GM06990 (cell line): ENCODE results near the gene UTRN.

ENCODE experiments used
- DNase-seq: peaks from one replicate; pipeline ENCODE4 v3.0.0-alpha.2; 2011; ENCODE audit not compliant: insufficient read length; ENCODE audit errors: extremely low read depth
- H3K27me3 ChIP-seq: replicated peaks from 2 replicates; pipeline ENCODE4 v1.6.0; 2011; ENCODE audit warnings: low read length; ENCODE audit not compliant: control insufficient read depth, insufficient read depth
- H3K36me3 ChIP-seq: 2 replicates; pipeline ENCODE4 v1.5.1; 2011; ENCODE audit warnings: low read length; ENCODE audit not compliant: control insufficient read depth, insufficient read depth
- H3K4me3 ChIP-seq: replicated peaks from 2 replicates; pipeline ENCODE4 v1.5.1; 2011; ENCODE audit warnings: low read depth, mild to moderate bottlenecking, control low read depth, low read length
- TF ChIP-seq, protein P1 (sequence below): IDR thresholded peaks from 2 replicates; pipeline ENCODE4 v1.5.1; 2011; ENCODE audit warnings: low read length, control low read depth, mild to moderate bottlenecking, inconsistent platforms; ENCODE audit not compliant: insufficient read depth, poor library complexity, severe bottlenecking

The UTRN gene

DNA sequence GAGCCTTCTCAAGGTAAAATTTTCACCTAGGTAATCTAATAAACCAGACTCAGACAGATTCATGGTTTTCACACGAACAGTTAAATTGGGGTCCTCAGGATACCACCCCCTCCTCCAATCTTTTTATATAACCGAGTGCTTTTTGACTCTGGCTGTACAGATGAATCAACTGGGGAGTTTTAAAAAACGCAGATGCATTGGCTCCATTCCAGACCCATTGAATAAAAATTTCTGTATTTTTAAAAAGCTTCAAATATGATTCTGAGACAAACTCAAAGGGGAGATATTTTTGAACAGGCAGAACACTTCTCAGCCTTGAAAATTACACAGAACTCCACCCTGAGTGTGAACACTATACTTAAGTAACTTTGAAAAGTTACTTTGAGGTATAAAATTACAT, 7.2 kb downstream of the UTRN start:
- TF ChIP-seq, protein P1, sequence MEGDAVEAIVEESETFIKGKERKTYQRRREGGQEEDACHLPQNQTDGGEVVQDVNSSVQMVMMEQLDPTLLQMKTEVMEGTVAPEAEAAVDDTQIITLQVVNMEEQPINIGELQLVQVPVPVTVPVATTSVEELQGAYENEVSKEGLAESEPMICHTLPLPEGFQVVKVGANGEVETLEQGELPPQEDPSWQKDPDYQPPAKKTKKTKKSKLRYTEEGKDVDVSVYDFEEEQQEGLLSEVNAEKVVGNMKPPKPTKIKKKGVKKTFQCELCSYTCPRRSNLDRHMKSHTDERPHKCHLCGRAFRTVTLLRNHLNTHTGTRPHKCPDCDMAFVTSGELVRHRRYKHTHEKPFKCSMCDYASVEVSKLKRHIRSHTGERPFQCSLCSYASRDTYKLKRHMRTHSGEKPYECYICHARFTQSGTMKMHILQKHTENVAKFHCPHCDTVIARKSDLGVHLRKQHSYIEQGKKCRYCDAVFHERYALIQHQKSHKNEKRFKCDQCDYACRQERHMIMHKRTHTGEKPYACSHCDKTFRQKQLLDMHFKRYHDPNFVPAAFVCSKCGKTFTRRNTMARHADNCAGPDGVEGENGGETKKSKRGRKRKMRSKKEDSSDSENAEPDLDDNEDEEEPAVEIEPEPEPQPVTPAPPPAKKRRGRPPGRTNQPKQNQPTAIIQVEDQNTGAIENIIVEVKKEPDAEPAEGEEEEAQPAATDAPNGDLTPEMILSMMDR, result no peak
- DNase-seq, result no peak
- no peak overlapping the region for H3K4me3 ChIP-seq
- no peaks in the 10 kb centered on the region for H3K36me3 ChIP-seq
- no peaks in the 10 kb centered on the region; the same call in 1 of the 2 replicates for H3K27me3 ChIP-seq

DNA sequence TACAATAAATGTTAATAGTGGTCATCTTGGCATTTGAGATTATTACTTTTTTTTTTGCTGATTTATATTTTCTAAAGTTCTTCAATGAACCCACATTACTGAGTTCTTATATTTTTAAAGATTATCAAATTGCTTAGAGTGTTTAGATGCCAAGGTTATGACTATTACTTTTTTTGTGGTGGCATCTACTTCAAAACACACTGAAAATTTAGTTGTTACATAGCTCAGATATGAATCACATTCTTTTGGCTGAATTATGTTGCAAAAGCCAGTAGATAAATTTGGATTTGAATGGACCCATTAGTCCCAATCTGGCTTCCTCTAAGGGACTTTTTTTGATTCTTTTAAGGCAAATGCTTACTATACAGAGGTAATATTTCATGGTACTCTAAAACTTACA, 8.9 kb downstream of the UTRN start:
- Histone ChIP-seq H3K27me3 (no peaks in the 10 kb centered on the region), H3K36me3 (no peaks in the 10 kb centered on the region), H3K4me3 (no peak overlapping the region)
- TF ChIP-seq, protein P1, result no peak
- no peak for DNase-seq

DNA sequence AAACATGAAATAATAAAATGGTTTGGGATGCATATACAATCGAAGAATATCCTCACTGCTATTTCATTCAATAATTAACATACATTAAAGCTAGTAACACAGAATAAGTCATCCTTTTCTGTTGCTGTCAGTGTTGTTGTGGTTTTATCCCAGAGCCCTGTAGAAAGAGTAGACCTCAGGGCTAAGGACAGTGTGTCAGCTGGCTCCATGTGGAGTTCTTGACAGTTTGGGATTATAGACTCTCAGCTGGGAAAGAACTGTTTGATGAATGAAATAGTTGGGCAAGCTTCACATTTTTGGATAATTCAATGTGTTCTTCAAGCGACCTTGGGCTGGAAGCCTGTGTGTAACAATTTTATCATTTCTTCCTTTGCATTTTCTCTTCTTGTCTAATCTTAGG, 10.1 kb downstream of the UTRN start:
- no peak overlapping the region for H3K4me3 ChIP-seq
- TF ChIP-seq, protein P1, result no peak
- no peak for DNase-seq

DNA sequence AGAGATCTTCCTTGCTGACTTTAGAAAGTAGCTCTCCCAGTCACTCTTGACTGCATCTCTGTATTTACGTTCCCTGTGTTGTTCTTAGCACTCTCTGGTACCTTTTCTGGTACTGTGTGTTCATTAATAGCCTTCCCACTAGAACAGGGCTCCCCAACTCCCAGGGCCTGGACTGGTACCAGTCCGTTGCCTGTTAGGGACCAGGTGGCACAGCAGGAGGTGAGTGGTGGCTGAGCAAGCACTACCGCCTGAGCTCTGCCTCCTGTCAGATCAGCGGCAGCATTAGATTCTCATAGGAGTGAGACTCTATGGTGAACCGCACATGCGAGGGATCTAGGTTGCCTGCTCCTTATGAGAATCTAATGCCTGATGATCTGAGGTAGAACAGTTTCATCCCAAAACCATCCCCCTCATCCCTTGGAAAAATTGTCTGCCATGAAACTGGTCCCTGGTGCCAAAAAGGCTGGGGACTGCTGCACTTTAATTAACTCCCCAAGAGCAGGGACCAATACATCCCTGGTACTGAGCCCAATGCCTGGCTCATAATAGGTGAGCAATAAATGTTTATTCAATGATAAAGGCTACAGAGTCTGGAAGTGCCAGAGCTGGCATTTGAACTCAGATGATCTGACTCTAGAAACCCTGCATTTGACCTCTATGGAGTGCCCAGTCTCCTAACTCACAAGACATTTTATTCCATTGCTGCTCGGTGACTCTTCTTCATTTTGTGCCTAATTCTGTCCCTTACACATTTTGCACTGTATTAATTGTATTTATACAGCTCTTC, 11.0 kb downstream of the UTRN start:
- no peaks in the 10 kb centered on the region for H3K27me3 ChIP-seq
- TF ChIP-seq, protein P1, result no peak
- H3K36me3 ChIP-seq, result no peaks in the 10 kb centered on the region
- no peak overlapping the region for H3K4me3 ChIP-seq
- DNase-seq, result no peak

More for the DNA sequence above, 10.1 kb downstream of the UTRN start:
- no peaks in the 10 kb centered on the region for H3K27me3 ChIP-seq
- no peaks in the 10 kb centered on the region for H3K36me3 ChIP-seq

DNA sequence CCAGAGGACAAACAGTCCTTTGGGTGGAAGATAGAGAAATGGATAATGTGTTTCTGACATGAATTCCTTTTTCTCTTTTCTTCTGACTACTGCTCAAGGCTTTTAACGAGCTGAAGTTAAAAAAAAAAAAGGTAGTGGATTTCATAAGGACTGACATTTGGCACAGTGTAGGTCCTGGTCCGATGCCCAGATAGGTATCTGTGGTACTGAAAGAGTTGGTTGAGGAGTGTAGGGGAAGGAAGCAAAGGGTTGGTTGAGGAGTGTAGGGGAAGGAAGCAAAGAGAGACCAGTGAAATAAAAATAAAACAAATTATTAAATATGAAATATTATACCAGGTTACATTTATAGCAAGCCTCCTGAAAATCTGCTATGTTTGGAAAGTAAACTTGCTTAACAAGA, 11.8 kb downstream of the UTRN start:
- Histone ChIP-seq H3K4me3 (no peak overlapping the region), H3K36me3 (no peaks in the 10 kb centered on the region), H3K27me3 (no peaks in the 10 kb centered on the region)
- TF ChIP-seq, protein P1, result no peak
- DNase-seq, result no peak
